Measurements from ENCODE around the gene SMAD5. TPM values are rescaled to one million over a fixed set of nuclear protein-coding genes. Genes with fewer than 3 reads are reported as not detected.

SMAD5 gene
- total RNA-seq, 1 donor from 2014 or later: 71.3 TPM

DNA sequence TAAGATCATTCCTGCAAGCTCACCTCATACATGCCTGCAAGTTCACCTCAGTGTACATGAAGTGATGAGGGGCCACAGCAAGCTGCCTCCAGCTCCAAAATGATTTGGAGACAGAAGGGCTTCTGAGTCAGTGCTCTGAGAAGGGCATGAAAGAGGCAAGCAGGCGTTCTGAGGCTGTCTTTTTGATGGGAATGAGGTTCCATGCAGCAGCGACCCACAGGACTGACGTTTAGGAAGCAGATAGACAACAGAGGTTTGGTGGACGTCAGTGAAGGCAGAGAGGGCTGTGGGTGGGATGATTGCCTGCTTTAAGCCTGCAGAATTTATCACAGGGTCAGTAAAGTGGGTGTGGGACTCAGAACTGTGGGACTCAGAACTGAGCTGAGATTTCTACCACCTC is 69.2 kb downstream of the SMAD5 start:
- no peaks in the 10 kb centered on the region for H3K36me3 ChIP-seq (ENCODE audit: insufficient read depth, low read length)
- DNase-seq (ENCODE audit: low read depth) (no peak), FAIRE-seq (no peak)
- no peak overlapping the region for H3K4me3 ChIP-seq (ENCODE audit: insufficient read depth, low read depth, low read length)
- H3K9me3 Mint-ChIP-seq (ENCODE audit: unreplicated experiment): peaks cover 22% of the 10 kb centered on the region
- H3K27me3 Mint-ChIP-seq (ENCODE audit: low read depth, unreplicated experiment): peaks cover 22% of the 10 kb centered on the region
- H2AFZ ChIP-seq (ENCODE audit: low read depth, low read length): no peak overlapping the region
- H3K4me2 ChIP-seq (ENCODE audit: low read length): no peak overlapping the region
- H3K4me1 Mint-ChIP-seq (ENCODE audit: low read depth, unreplicated experiment): peaks cover 8% of the 10 kb centered on the region
- no peak overlapping the region for H3K9ac ChIP-seq (ENCODE audit: low read length)
- TF ChIP-seq, protein P1, sequence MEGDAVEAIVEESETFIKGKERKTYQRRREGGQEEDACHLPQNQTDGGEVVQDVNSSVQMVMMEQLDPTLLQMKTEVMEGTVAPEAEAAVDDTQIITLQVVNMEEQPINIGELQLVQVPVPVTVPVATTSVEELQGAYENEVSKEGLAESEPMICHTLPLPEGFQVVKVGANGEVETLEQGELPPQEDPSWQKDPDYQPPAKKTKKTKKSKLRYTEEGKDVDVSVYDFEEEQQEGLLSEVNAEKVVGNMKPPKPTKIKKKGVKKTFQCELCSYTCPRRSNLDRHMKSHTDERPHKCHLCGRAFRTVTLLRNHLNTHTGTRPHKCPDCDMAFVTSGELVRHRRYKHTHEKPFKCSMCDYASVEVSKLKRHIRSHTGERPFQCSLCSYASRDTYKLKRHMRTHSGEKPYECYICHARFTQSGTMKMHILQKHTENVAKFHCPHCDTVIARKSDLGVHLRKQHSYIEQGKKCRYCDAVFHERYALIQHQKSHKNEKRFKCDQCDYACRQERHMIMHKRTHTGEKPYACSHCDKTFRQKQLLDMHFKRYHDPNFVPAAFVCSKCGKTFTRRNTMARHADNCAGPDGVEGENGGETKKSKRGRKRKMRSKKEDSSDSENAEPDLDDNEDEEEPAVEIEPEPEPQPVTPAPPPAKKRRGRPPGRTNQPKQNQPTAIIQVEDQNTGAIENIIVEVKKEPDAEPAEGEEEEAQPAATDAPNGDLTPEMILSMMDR (IDR thresholded peaks at IDR 0.05; ENCODE audit: insufficient read depth, low read depth, low read length): no peak
- TF ChIP-seq EZH2 (IDR thresholded peaks at IDR 0.05; ENCODE audit: insufficient read depth, low read length): no peak
- no peak overlapping the region for H3K4me3 Mint-ChIP-seq (ENCODE audit: unreplicated experiment)
- peaks cover 4% of the 10 kb centered on the region for H3K9me3 ChIP-seq (ENCODE audit: insufficient read depth, low read depth, low read length)
- no peaks in the 10 kb centered on the region for H3K79me2 ChIP-seq (ENCODE audit: insufficient read depth, low read length)
- H3K27ac ChIP-seq (ENCODE audit: low read depth, low read length): no peak overlapping the region
- H3K36me3 Mint-ChIP-seq (ENCODE audit: low read depth, unreplicated experiment): peaks cover 32% of the 10 kb centered on the region
- no peaks in the 10 kb centered on the region for H4K20me1 ChIP-seq (ENCODE audit: insufficient read depth, low read length)
- no peak overlapping the region for H3K27ac Mint-ChIP-seq (ENCODE audit: unreplicated experiment)
- H3K4me1 ChIP-seq (ENCODE audit: insufficient read depth, low read length): peaks cover 10% of the 10 kb centered on the region
- H3K27me3 ChIP-seq (ENCODE audit: insufficient read depth, low read length): peaks cover 3% of the 10 kb centered on the region

DNA sequence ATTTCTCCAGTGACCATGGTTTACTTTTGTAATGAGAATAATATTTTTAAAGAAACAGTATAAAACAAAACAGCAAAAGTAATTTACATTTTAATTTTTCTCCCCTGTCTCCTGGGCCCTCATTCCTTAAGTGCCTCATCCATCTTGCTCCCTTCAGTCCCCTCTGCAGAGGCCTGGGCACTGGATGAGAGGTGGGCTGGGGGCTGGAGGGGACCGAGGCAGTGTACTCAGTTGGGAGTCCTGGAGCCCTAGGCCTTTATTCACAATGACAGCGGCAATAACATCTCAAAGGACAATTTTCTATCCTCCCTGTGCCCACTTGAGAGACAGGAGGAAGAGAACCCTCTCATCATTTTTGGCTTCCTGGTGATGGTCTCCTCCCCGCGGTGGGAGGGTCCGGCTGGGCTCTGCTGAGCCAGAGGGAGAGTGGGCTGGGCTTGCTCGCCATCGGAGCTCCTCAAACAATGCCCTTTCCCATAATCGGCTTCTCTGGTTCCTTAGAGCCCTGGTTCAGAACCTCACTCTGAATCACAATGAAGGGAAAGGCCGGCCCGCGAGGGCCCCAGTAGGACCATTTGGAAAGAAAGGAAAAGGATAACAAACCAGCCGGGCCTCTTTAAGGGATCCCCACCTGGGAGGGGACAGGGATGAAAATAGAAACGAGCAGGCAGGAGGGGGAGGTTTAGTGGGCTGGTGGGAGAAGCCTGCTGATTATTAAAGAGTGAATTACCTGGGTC is 70.0 kb downstream of the SMAD5 start:
- peaks cover 8% of the 10 kb centered on the region for H3K4me1 Mint-ChIP-seq (ENCODE audit: low read depth, unreplicated experiment)
- H3K27me3 ChIP-seq (ENCODE audit: insufficient read depth, low read length): peaks cover 3% of the 10 kb centered on the region
- DNase-seq (ENCODE audit: low read depth) (no peak), FAIRE-seq (no peak)
- peak overlapping the region; percentile 45 for H2AFZ ChIP-seq (ENCODE audit: low read depth, low read length)
- H3K4me2 ChIP-seq (ENCODE audit: low read length): peak overlapping the region; percentile 57
- H3K27ac Mint-ChIP-seq (ENCODE audit: unreplicated experiment): peak overlapping the region; percentile 30
- no peak overlapping the region for H3K27ac ChIP-seq (ENCODE audit: low read depth, low read length)
- no peaks in the 10 kb centered on the region for H3K36me3 ChIP-seq (ENCODE audit: insufficient read depth, low read length)
- peaks cover 22% of the 10 kb centered on the region for H3K9me3 Mint-ChIP-seq (ENCODE audit: unreplicated experiment)
- peaks cover 10% of the 10 kb centered on the region for H3K4me1 ChIP-seq (ENCODE audit: insufficient read depth, low read length)
- peaks cover 39% of the 10 kb centered on the region for H3K36me3 Mint-ChIP-seq (ENCODE audit: low read depth, unreplicated experiment)
- H3K4me3 Mint-ChIP-seq (ENCODE audit: unreplicated experiment): no peak overlapping the region
- TF ChIP-seq, protein P1 (IDR thresholded peaks at IDR 0.05; ENCODE audit: insufficient read depth, low read depth, low read length): no peak
- no peak for TF ChIP-seq EZH2 (IDR thresholded peaks at IDR 0.05; ENCODE audit: insufficient read depth, low read length)
- H3K4me3 ChIP-seq (ENCODE audit: insufficient read depth, low read depth, low read length): no peak overlapping the region
- H3K27me3 Mint-ChIP-seq (ENCODE audit: low read depth, unreplicated experiment): peaks cover 23% of the 10 kb centered on the region
- no peaks in the 10 kb centered on the region for H4K20me1 ChIP-seq (ENCODE audit: insufficient read depth, low read length)
- no peak overlapping the region for H3K9ac ChIP-seq (ENCODE audit: low read length)
- H3K9me3 ChIP-seq (ENCODE audit: insufficient read depth, low read depth, low read length): peaks cover 4% of the 10 kb centered on the region
- no peaks in the 10 kb centered on the region for H3K79me2 ChIP-seq (ENCODE audit: insufficient read depth, low read length)

DNA sequence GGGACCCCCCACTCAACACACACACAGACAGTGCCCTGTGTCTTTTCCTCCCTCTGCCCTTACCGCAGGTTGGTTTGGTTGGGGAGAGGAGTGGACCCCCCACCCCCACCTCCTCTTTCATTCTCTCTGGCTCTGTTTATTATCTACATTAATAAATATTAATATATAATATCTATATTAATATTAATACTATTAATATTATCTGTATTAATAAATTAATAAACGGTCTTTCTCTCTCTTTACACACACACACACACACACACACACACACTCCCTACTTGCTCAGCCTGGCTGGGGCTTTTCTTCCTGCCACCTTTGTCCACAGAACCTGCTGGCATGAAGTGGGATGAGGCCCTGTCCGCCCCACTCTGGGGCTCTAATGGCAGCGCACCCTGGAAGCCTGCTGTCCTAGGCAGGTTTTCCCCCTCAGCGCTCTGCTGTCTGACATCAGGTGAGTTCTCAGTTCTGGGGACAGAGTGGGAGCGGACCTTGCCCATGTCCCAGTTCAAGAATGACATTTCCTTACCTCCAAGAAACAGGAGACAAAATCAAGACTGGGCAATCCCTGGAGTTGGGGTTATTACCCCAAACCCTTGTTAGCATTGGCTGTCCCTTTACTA is 70.8 kb downstream of the SMAD5 start:
- peaks cover 3% of the 10 kb centered on the region for H3K27me3 ChIP-seq (ENCODE audit: insufficient read depth, low read length)
- H3K4me2 ChIP-seq (ENCODE audit: low read length): no peak overlapping the region
- H3K9me3 ChIP-seq (ENCODE audit: insufficient read depth, low read depth, low read length): peaks cover 4% of the 10 kb centered on the region
- no peak overlapping the region for H3K9ac ChIP-seq (ENCODE audit: low read length)
- no peaks in the 10 kb centered on the region for H3K79me2 ChIP-seq (ENCODE audit: insufficient read depth, low read length)
- peaks cover 10% of the 10 kb centered on the region for H3K4me1 ChIP-seq (ENCODE audit: insufficient read depth, low read length)
- H3K27ac ChIP-seq (ENCODE audit: low read depth, low read length): no peak overlapping the region
- Mint-ChIP-seq H3K27me3 (ENCODE audit: low read depth, unreplicated experiment) (peaks cover 25% of the 10 kb centered on the region), H3K36me3 (ENCODE audit: low read depth, unreplicated experiment) (peaks cover 44% of the 10 kb centered on the region), H3K4me3 (ENCODE audit: unreplicated experiment) (no peak overlapping the region), H3K27ac (ENCODE audit: unreplicated experiment) (no peak overlapping the region), H3K4me1 (ENCODE audit: low read depth, unreplicated experiment) (peaks cover 8% of the 10 kb centered on the region), H3K9me3 (ENCODE audit: unreplicated experiment) (peaks cover 22% of the 10 kb centered on the region)
- FAIRE-seq (no peak), DNase-seq (ENCODE audit: low read depth) (no peak)
- no peaks in the 10 kb centered on the region for H4K20me1 ChIP-seq (ENCODE audit: insufficient read depth, low read length)
- no peak overlapping the region for H3K4me3 ChIP-seq (ENCODE audit: insufficient read depth, low read depth, low read length)
- H3K36me3 ChIP-seq (ENCODE audit: insufficient read depth, low read length): no peaks in the 10 kb centered on the region
- no peak for TF ChIP-seq EZH2 (IDR thresholded peaks at IDR 0.05; ENCODE audit: insufficient read depth, low read length)
- TF ChIP-seq, protein P1 (IDR thresholded peaks at IDR 0.05; ENCODE audit: insufficient read depth, low read depth, low read length): no peak
- no peak overlapping the region for H2AFZ ChIP-seq (ENCODE audit: low read depth, low read length)

All from astrocyte (in vitro differentiated cells and primary cell).